ENCODE data around the gene CAPN5.

- TF ChIP-seq CTCF (IDR thresholded peaks at IDR 0.05) (no peak), ZFX (IDR thresholded peaks at IDR 0.05; ENCODE audit: borderline replicate concordance) (no peak)
Observed at GRCh38 chr11:77139201-77139600, 72.4 kb downstream of the CAPN5 start.
